PC-9 (cell line): ENCODE measurements around the gene NUP35. TPM values are rescaled to one million over a fixed set of nuclear protein-coding genes. Genes with fewer than 3 reads are reported as not detected.

Experiments
- BruUV-seq: library from RNA; stranded (reverse); fragments of 400-500 nt; replicated peaks from 2 replicates; lab custom pipeline; 2021; lab: Mats Ljungman, UMichigan
- CTCF ChIA-PET: fragments of 300-600 bp; sonication (Branson Sonifier 250); formaldehyde crosslinking; loops from one replicate; lab custom pipeline; 2022; ENCODE audit warnings: antibody characterized with exemption; lab: Charles Lee
- POLR2A ChIA-PET: fragments of 300-600 bp; sonication (Branson Sonifier 250); formaldehyde crosslinking; loops from one replicate; lab custom pipeline; 2022; ENCODE audit warnings: antibody characterized with exemption; ENCODE audit not compliant: unreplicated experiment; lab: Charles Lee
- DNase-seq, 2 experiments: peaks; one replicate each; pipeline versions ENCODE4 v3.0.0 to v3.0.0-alpha.2; 2015 to 2022; ENCODE audit warnings: mixed read lengths in 1 of 2
- H2AFZ ChIP-seq: fragments of 200-600 bp; sonication (generic); 2 replicates; pipeline ENCODE4 v1.8.1; 2017; ENCODE audit warnings: antibody characterized with exemption
- H3F3A ChIP-seq: fragments of 200-600 bp; sonication (generic); 2 replicates; pipeline ENCODE4 v1.8.1; 2017; ENCODE audit warnings: antibody characterized with exemption, mild to moderate bottlenecking, low read depth; ENCODE audit not compliant: insufficient read depth
- H3K27ac ChIP-seq: fragments of 200-600 bp; sonication (generic); 2 replicates; pipeline ENCODE4 v1.6.1; 2016; ENCODE audit warnings: mixed run types
- H3K27me3 ChIP-seq: fragments of 200-600 bp; sonication (generic); 2 replicates; pipeline ENCODE4 v1.6.1; 2016; ENCODE audit warnings: low read depth, mixed run types; ENCODE audit not compliant: insufficient read depth
- H3K36me3 ChIP-seq: fragments of 200-600 bp; sonication (generic); 2 replicates; pipeline ENCODE4 v1.6.1; 2016; ENCODE audit warnings: low read depth, mixed run types
- H3K4me1 ChIP-seq: fragments of 200-600 bp; sonication (generic); replicated peaks from 2 replicates; pipeline ENCODE4 v1.6.1; 2016; ENCODE audit warnings: mixed run types; ENCODE audit not compliant: insufficient read depth
- H3K4me2 ChIP-seq: fragments of 200-600 bp; sonication (generic); 2 replicates; pipeline ENCODE4 v1.6.1; 2017; ENCODE audit warnings: mixed run types
- H3K4me3 ChIP-seq: fragments of 200-600 bp; sonication (generic); 2 replicates; pipeline ENCODE4 v1.6.1; 2016; ENCODE audit warnings: mixed run types
- H3K79me2 ChIP-seq: fragments of 200-600 bp; sonication (generic); 2 replicates; pipeline ENCODE4 v1.6.1; 2017; ENCODE audit warnings: low read depth, mixed run types
- H3K9me2 ChIP-seq: fragments of 200-600 bp; sonication (generic); 2 replicates; pipeline ENCODE4 v1.8.1; 2017; ENCODE audit warnings: mild to moderate bottlenecking; ENCODE audit not compliant: insufficient read depth
- H3K9me3 ChIP-seq: fragments of 200-600 bp; sonication (generic); 2 replicates; pipeline ENCODE4 v1.8.1; 2016; ENCODE audit warnings: low read depth; ENCODE audit not compliant: insufficient read depth
- H4K20me1 ChIP-seq: fragments of 200-600 bp; sonication (generic); 2 replicates; pipeline ENCODE4 v1.8.1; 2017; ENCODE audit not compliant: insufficient read depth
- EZH2 ChIP-seq: fragments of 200-600 bp; sonication (generic); IDR thresholded peaks from 2 replicates; pipeline ENCODE4 v1.8.0; 2017; ENCODE audit warnings: antibody characterized with exemption, low read depth
- intact Hi-C: fragments of 100-400 bp; cut with micrococcal nuclease; formaldehyde crosslinking; loops from one replicate; pipeline ENCODE4 v1.10.0; 2022; ENCODE audit not compliant: unreplicated experiment
- total RNA-seq: library from RNA; stranded (reverse); gene quantifications from 2 replicates; pipeline ENCODE4 v1.2.3, GENCODE V29; 2021
- TF ChIP-seq, protein P1 (sequence below): fragments of 200-600 bp; sonication (generic); conservative IDR thresholded peaks from 2 replicates; pipeline ENCODE4 v1.6.1; 2017; ENCODE audit warnings: mixed run types, antibody characterized with exemption, mild to moderate bottlenecking, moderate library complexity

Gene NUP35
- total RNA-seq, 1 experiment from 2014 or later, result 35.5 TPM

DNA sequence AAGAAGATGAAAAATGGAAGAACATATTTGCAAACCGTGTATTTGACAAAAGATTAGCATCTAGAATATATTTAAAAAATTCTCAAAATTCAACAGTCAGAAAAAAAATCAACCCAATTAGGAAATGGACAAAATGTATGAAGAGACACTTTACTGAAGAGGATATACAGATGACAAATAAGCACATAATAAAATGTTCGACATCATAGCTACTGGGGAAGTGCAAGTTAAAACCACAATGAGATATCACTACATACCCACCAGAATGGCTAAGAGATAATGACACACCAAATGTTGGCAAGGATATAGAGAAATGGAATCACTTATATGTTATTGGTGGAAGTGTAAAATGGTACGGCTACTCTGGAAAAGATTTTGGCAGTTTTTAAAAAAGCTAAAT is 11.7 kb upstream of the NUP35 start:
- BruUV-seq, result no TSS peak
- Histone ChIP-seq H3K36me3 (no peaks in the 10 kb centered on the region), H4K20me1 (no peaks in the 10 kb centered on the region), H3K9me2 (0 out of 2 replicates have a peak, but pooled peaks cover 7% of the 10 kb centered on the region), H3K79me2 (no peaks in the 10 kb centered on the region), H3K4me2 (no peak overlapping the region), H3K4me1 (no peaks in the 10 kb centered on the region), H3K27ac (no peak overlapping the region), H2AFZ (no peak overlapping the region), H3K27me3 (no peaks in the 10 kb centered on the region), H3K9me3 (no peaks in the 10 kb centered on the region), H3K4me3 (no peak overlapping the region), H3F3A (no peaks in the 10 kb centered on the region)
- intact Hi-C loops, result no loop called here
- TF ChIP-seq, protein P1, sequence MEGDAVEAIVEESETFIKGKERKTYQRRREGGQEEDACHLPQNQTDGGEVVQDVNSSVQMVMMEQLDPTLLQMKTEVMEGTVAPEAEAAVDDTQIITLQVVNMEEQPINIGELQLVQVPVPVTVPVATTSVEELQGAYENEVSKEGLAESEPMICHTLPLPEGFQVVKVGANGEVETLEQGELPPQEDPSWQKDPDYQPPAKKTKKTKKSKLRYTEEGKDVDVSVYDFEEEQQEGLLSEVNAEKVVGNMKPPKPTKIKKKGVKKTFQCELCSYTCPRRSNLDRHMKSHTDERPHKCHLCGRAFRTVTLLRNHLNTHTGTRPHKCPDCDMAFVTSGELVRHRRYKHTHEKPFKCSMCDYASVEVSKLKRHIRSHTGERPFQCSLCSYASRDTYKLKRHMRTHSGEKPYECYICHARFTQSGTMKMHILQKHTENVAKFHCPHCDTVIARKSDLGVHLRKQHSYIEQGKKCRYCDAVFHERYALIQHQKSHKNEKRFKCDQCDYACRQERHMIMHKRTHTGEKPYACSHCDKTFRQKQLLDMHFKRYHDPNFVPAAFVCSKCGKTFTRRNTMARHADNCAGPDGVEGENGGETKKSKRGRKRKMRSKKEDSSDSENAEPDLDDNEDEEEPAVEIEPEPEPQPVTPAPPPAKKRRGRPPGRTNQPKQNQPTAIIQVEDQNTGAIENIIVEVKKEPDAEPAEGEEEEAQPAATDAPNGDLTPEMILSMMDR, result no peak
- TF ChIP-seq EZH2, result no peak
- CTCF ChIA-PET, result interaction anchor here (0.5 kb wide), 1 partner anchor 53 kb away, joined by 3 read pairs; no protein-coding TSS in a partner anchor
- POLR2A ChIA-PET, result no interaction called here
- DNase-seq, result no peak

DNA sequence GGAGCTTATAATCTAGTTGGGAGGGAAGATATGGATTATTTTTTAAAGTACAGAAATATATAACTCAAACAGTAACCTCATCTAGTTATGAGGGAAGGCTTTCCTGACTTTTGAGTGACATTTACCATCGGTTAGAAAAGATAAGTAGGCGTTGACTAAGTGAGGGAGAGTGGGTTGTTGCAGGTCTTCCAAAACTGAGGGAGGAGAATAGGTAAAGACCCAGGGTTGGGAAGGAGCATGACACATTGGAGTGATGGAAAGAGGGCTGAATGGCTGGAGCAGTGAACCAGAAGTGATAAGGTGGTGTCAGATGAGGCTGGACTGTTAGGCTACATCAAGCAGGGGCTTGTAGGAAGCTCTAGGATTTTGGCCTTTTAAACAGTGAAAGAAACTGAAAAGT is 10.6 kb upstream of the NUP35 start:
- no TSS peak for BruUV-seq
- no peak overlapping the region for H3K4me3 ChIP-seq
- H3K79me2 ChIP-seq, result no peaks in the 10 kb centered on the region
- no peaks in the 10 kb centered on the region for H3K36me3 ChIP-seq
- no peak for DNase-seq
- no peak for TF ChIP-seq EZH2
- TF ChIP-seq, protein P1, result no peak
- no peak overlapping the region for H3K27ac ChIP-seq
- H3K4me1 ChIP-seq, result no peaks in the 10 kb centered on the region
- H3F3A ChIP-seq, result no peaks in the 10 kb centered on the region
- CTCF ChIA-PET, result no interaction called here
- POLR2A ChIA-PET, result no interaction called here
- no peaks in the 10 kb centered on the region for H3K27me3 ChIP-seq
- H4K20me1 ChIP-seq, result no peaks in the 10 kb centered on the region
- intact Hi-C loops, result no loop called here
- no peak overlapping the region for H3K4me2 ChIP-seq
- H2AFZ ChIP-seq, result no peak overlapping the region
- no peaks in the 10 kb centered on the region for H3K9me3 ChIP-seq
- 0 out of 2 replicates have a peak, but pooled peaks cover 7% of the 10 kb centered on the region for H3K9me2 ChIP-seq

DNA sequence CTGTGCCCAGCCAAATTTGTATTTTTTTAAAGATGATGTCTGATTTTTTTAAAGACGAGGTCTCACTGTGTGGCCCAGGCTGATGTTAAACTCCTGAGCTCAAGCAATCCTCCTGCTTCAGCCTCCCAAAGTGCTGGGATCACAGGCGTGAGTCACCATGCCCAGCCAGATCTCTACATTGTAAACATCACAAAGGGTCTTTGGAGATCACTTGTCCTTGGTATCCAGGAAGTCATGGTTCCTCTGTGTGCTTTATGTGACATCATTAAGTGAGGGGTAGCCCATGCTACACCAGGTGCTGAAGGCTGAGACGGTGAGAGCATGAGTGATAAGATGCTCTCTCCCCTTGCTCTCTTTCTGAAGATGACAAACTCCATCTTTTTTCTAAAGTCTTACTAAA is 7.0 kb upstream of the NUP35 start:
- DNase-seq, result no peak
- ChIA-PET POLR2A (no interaction called here), CTCF (no interaction called here)
- Histone ChIP-seq H4K20me1 (no peaks in the 10 kb centered on the region), H3K4me3 (no peak overlapping the region), H3K4me1 (no peaks in the 10 kb centered on the region), H3K27me3 (no peaks in the 10 kb centered on the region), H3K4me2 (no peak overlapping the region), H3K9me2 (no peaks in the 10 kb centered on the region), H3K79me2 (no peaks in the 10 kb centered on the region), H2AFZ (no peak overlapping the region), H3K27ac (no peak overlapping the region), H3K9me3 (no peaks in the 10 kb centered on the region), H3F3A (no peaks in the 10 kb centered on the region), H3K36me3 (no peaks in the 10 kb centered on the region)
- intact Hi-C loops, result no loop called here
- BruUV-seq, result no TSS peak
- TF ChIP-seq, protein P1, result no peak
- no peak for TF ChIP-seq EZH2
